WTC11 (cell line): Measurements from ENCODE around the gene TRMT112. TPM values are rescaled to one million over a fixed set of nuclear protein-coding genes. Genes with fewer than 3 reads are reported as not detected.

ENCODE experiments used
- ATAC-seq: fragments of 200-7000 bp; cut with Tn5 transposase; 2 replicates; pipeline ENCODE4 v1.10.0; 2021; ENCODE audit warnings: mild to moderate bottlenecking, moderate library complexity
- CTCF ChIA-PET: fragments of 300-600 bp; sonication (Branson Sonifier 250); formaldehyde crosslinking; loops from one replicate; lab custom pipeline; 2021; ENCODE audit warnings: antibody characterized with exemption; lab: Charles Lee
- POLR2A ChIA-PET: fragments of 350-600 bp; sonication (Branson Sonifier 250); formaldehyde crosslinking; loops from one replicate; lab custom pipeline; 2021; ENCODE audit warnings: antibody characterized with exemption; lab: Charles Lee
- DNase-seq: peaks from one replicate; pipeline ENCODE4 v3.0.0; 2021; ENCODE audit warnings: low spot score
- H3K27ac Mint-ChIP-seq: 2 replicates; pipeline ENCODE4 v1.8.0; 2021; ENCODE audit warnings: mixed read lengths
- H3K27me3 Mint-ChIP-seq: 2 replicates; pipeline ENCODE4 v1.8.0; 2021; ENCODE audit warnings: low read depth, mild to moderate bottlenecking, moderate library complexity, mixed read lengths
- H3K36me3 Mint-ChIP-seq: 2 replicates; pipeline ENCODE4 v1.8.0; 2021; ENCODE audit warnings: mixed read lengths
- H3K4me1 Mint-ChIP-seq: 2 replicates; pipeline ENCODE4 v1.8.0; 2022; ENCODE audit warnings: mixed read lengths
- H3K4me3 Mint-ChIP-seq: 2 replicates; pipeline ENCODE4 v1.8.0; 2021; ENCODE audit warnings: mild to moderate bottlenecking, moderate library complexity, mixed read lengths
- H3K9me3 Mint-ChIP-seq: 2 replicates; pipeline ENCODE4 v1.8.0; 2021; ENCODE audit warnings: mixed read lengths
- ATF1 ChIP-seq: sonication (generic); formaldehyde crosslinking; IDR thresholded peaks from 2 replicates; pipeline ENCODE4 v1.8.1; 2023; ENCODE audit warnings: mild to moderate bottlenecking, moderate library complexity, missing genetic modification reagents
- ATF3 ChIP-seq: sonication (generic); formaldehyde crosslinking; conservative IDR thresholded peaks from 2 replicates; pipeline ENCODE4 v1.8.1; 2022; ENCODE audit warnings: mild to moderate bottlenecking, missing genetic modification reagents
- CREM ChIP-seq: sonication (generic); formaldehyde crosslinking; IDR thresholded peaks from 2 replicates; pipeline ENCODE4 v1.8.1; 2022; ENCODE audit warnings: mild to moderate bottlenecking, missing genetic modification reagents, moderate library complexity
- ELF4 ChIP-seq: sonication (generic); formaldehyde crosslinking; IDR thresholded peaks from 2 replicates; pipeline ENCODE4 v1.8.1; 2022; ENCODE audit warnings: low read depth, mild to moderate bottlenecking, moderate library complexity, missing genetic modification reagents
- ESRRA ChIP-seq: sonication (generic); formaldehyde crosslinking; IDR thresholded peaks from 2 replicates; pipeline ENCODE4 v1.8.1; 2022; ENCODE audit warnings: mild to moderate bottlenecking, missing genetic modification reagents, borderline replicate concordance
- FOXP1 ChIP-seq: sonication (generic); formaldehyde crosslinking; IDR thresholded peaks from 2 replicates; pipeline ENCODE4 v1.8.0; 2022; ENCODE audit warnings: missing genetic modification reagents, mild to moderate bottlenecking, moderate library complexity, borderline replicate concordance
- HMGXB4 ChIP-seq: sonication (generic); formaldehyde crosslinking; IDR thresholded peaks from 2 replicates; pipeline ENCODE4 v1.8.1; 2023; ENCODE audit warnings: mild to moderate bottlenecking, moderate library complexity, missing genetic modification reagents
- MAX ChIP-seq: sonication (generic); formaldehyde crosslinking; IDR thresholded peaks from 2 replicates; pipeline ENCODE4 v1.8.0; 2022; ENCODE audit warnings: mild to moderate bottlenecking, missing genetic modification reagents
- MLX ChIP-seq: sonication (generic); formaldehyde crosslinking; IDR thresholded peaks from 2 replicates; pipeline ENCODE4 v1.8.1; 2023; ENCODE audit warnings: mild to moderate bottlenecking, missing genetic modification reagents, moderate library complexity
- MYBL2 ChIP-seq: sonication (generic); formaldehyde crosslinking; IDR thresholded peaks from 2 replicates; pipeline ENCODE4 v1.8.1; 2023; ENCODE audit warnings: mild to moderate bottlenecking, moderate library complexity, missing genetic modification reagents
- NFYB ChIP-seq: sonication (generic); formaldehyde crosslinking; conservative IDR thresholded peaks from 2 replicates; pipeline ENCODE4 v1.8.0; 2022; ENCODE audit warnings: low read depth, missing genetic modification reagents
- NR1H2 ChIP-seq: sonication (generic); formaldehyde crosslinking; IDR thresholded peaks from 2 replicates; pipeline ENCODE4 v1.9.0; 2021; ENCODE audit warnings: mild to moderate bottlenecking, moderate library complexity, missing genetic modification reagents
- NR2C2 ChIP-seq: sonication (generic); formaldehyde crosslinking; IDR thresholded peaks from 2 replicates; pipeline ENCODE4 v1.8.0; 2022; ENCODE audit warnings: mild to moderate bottlenecking, missing genetic modification reagents
- RELA ChIP-seq: sonication (generic); formaldehyde crosslinking; IDR thresholded peaks from 2 replicates; pipeline ENCODE4 v1.8.1; 2022; ENCODE audit warnings: missing genetic modification reagents, mild to moderate bottlenecking, borderline replicate concordance
- SOX15 ChIP-seq: fragments of 250-450 bp; sonication (Bioruptor Pico); IDR thresholded peaks from 2 replicates; pipeline ENCODE4 v1.9.0; 2021; ENCODE audit warnings: mild to moderate bottlenecking
- TCF7 ChIP-seq: sonication (generic); formaldehyde crosslinking; IDR thresholded peaks from 2 replicates; pipeline ENCODE4 v1.8.0; 2022; ENCODE audit warnings: mild to moderate bottlenecking, low read depth, missing genetic modification reagents, moderate library complexity
- USF2 ChIP-seq: sonication (generic); formaldehyde crosslinking; IDR thresholded peaks from 2 replicates; pipeline ENCODE4 v1.8.1; 2023; ENCODE audit warnings: mild to moderate bottlenecking, missing genetic modification reagents, moderate library complexity
- ZNF232 ChIP-seq: sonication (generic); formaldehyde crosslinking; IDR thresholded peaks from 2 replicates; pipeline ENCODE4 v1.8.0; 2022; ENCODE audit warnings: mild to moderate bottlenecking, missing genetic modification reagents
- ZNF317 ChIP-seq: sonication (generic); formaldehyde crosslinking; IDR thresholded peaks from 2 replicates; pipeline ENCODE4 v1.8.1; 2023; ENCODE audit warnings: low read depth, mild to moderate bottlenecking, moderate library complexity, missing genetic modification reagents, borderline replicate concordance
- ZNF512 ChIP-seq: sonication (generic); formaldehyde crosslinking; IDR thresholded peaks from 2 replicates; pipeline ENCODE4 v1.8.1; 2022; ENCODE audit warnings: missing genetic modification reagents, borderline replicate concordance
- total RNA-seq: library from RNA; stranded (reverse); gene quantifications from 3 replicates; pipeline ENCODE4 v1.2.3, GENCODE V29; 2021

TRMT112 gene
- total RNA-seq, 1 experiment from 2014 or later: 285 TPM

- peaks cover 16% of the 10 kb centered on the region for H3K4me1 Mint-ChIP-seq
- peaks cover 37% of the 10 kb centered on the region for H3K27me3 Mint-ChIP-seq
- TF ChIP-seq ESRRA (CRISPR knock-in tag) (no peak), MLX (no peak), NR1H2 (CRISPR knock-in tag) (no peak), USF2 (no peak), ATF1 (CRISPR knock-in tag) (no peak), ZNF317 (no peak), SOX15 (CRISPR knock-in tag) (no peak), CREM (CRISPR knock-in tag) (no peak), ZNF232 (CRISPR knock-in tag) (no peak), NFYB (no peak), FOXP1 (no peak), MAX (CRISPR knock-in tag) (no peak), NR2C2 (CRISPR knock-in tag) (no peak), RELA (CRISPR knock-in tag) (no peak), ELF4 (CRISPR knock-in tag) (no peak), MYBL2 (no peak), TCF7 (CRISPR knock-in tag) (no peak), ATF3 (no peak), HMGXB4 (CRISPR knock-in tag) (no peak), ZNF512 (CRISPR knock-in tag) (no peak)
- no peak overlapping the region for H3K4me3 Mint-ChIP-seq
- ATAC-seq: no peak
- ChIA-PET CTCF (interaction anchor here (0.7 to 5.6 kb wide), 31 partner anchors 7 to 369 kb away, joined by 3 to 151 read pairs (median 7); partner anchors contain the start of genes BAD, FERMT3, GPR137 and KCNK4), POLR2A (interaction anchor here (1.0 to 2.6 kb wide), 5 partner anchors 14 to 71 kb away, joined by 3 to 25 read pairs (median 6); partner anchors contain the start of genes PRDX5 and TRMT112)
- H3K36me3 Mint-ChIP-seq: peaks cover 3% of the 10 kb centered on the region
- H3K9me3 Mint-ChIP-seq: no peaks in the 10 kb centered on the region
- no peak overlapping the region; the same call in 1 of the 2 replicates for H3K27ac Mint-ChIP-seq
- no peak for DNase-seq
Observed at GRCh38 chr11:64303109-64304031, 14.0 kb downstream of the TRMT112 start.
